Prostate gland (tissue), 2 donors: ENCODE measurements around the gene PITPNC1. TPM values are rescaled to one million over a fixed set of nuclear protein-coding genes. Genes with fewer than 3 reads are reported as not detected.
A peak's percentile ranks its signal among the peaks of the same experiment; 100 is the strongest.

Experiments used
- DNase-seq: peaks from one replicate; pipeline ENCODE4 v3.0.0-alpha.2; 2019; ENCODE audit warnings: low spot score
- H3K27ac ChIP-seq, 2 donors: fragments of 200-600 bp; sonication (generic); 2 replicates each; pipeline ENCODE4 v1.5.1; 2017 to 2019
- H3K27me3 ChIP-seq: fragments of 200-600 bp; sonication (generic); replicated peaks from 2 replicates; pipeline ENCODE4 v1.5.1; 2019; ENCODE audit not compliant: insufficient read depth
- H3K36me3 ChIP-seq, 2 donors: fragments of 200-600 bp; sonication (generic); 1 replicate in 1 of 2; 2 replicates in 1 of 2; pipeline versions ENCODE4 v1.5.1 to v1.8.1; 2017 to 2019
- H3K4me1 ChIP-seq: fragments of 200-600 bp; sonication (generic); replicated peaks from 2 replicates; pipeline ENCODE4 v1.5.1; 2019
- H3K4me3 ChIP-seq, 2 donors: fragments of 200-600 bp; sonication (generic); 2 replicates each; pipeline ENCODE4 v1.5.1; 2017 to 2019
- H3K9me3 ChIP-seq: fragments of 200-600 bp; sonication (generic); 2 replicates; pipeline ENCODE4 v1.5.1; 2017
- CTCF ChIP-seq, 4 experiments: fragments of 200-600 bp in 2 of 4; fragments of 450-650 bp in 2 of 4; sonication (generic) in 2 of 4; IDR thresholded peaks; 1 replicate in 3 of 4; 2 replicates in 1 of 4; pipeline ENCODE4 v1.5.1; 2016 to 2019; ENCODE audit warnings: antibody characterized with exemption in 4 of 4, mild to moderate bottlenecking in 2 of 4, moderate library complexity in 2 of 4
- POLR2A ChIP-seq: fragments of 450-650 bp; IDR thresholded peaks from one replicate; pipeline ENCODE4 v1.6.1; 2016; ENCODE audit warnings: antibody characterized with exemption, mild to moderate bottlenecking
- POLR2AphosphoS5 ChIP-seq: sonication (generic); formaldehyde crosslinking; IDR thresholded peaks from one replicate; pipeline ENCODE4 v1.6.1; 2017; ENCODE audit warnings: antibody characterized with exemption
- WGBS: methylation state at CpG from one replicate; pipeline ENCODE4 v1.1.5; 2018; 5-methylcytosine and 5-hydroxymethylcytosine counted together
- intact Hi-C: fragments of 100-400 bp; cut with DNase I; formaldehyde crosslinking; loops from one replicate; pipeline ENCODE4 v1.14.2; 2022
- total RNA-seq, 2 donors: library from RNA; depleted of rRNA; stranded (reverse); fragments of >200 nt; gene quantifications; one replicate each; pipeline ENCODE4 v1.1.0, GENCODE V29; 2016

PITPNC1 gene
- total RNA-seq, 2 donors from 2014 or later: 10.1 to 12.9 TPM

GRCh38 chr17:67488161-67488560 lies 111.1 kb downstream of the PITPNC1 start:
- Histone ChIP-seq H3K27me3 (no peaks in the 10 kb centered on the region), H3K9me3 (no peaks in the 10 kb centered on the region), H3K27ac (no peak overlapping the region), H3K36me3 (no peaks in the 10 kb centered on the region), H3K4me3 (no peak overlapping the region), H3K4me1 (no peaks in the 10 kb centered on the region)
- DNase-seq: no peak
- TF ChIP-seq POLR2A (no peak), POLR2AphosphoS5 (no peak), CTCF (IDR thresholded peaks at IDR 0.05) (no peak)
- WGBS: 39% methylated on average over 12 of the region's 12 CpGs
- intact Hi-C loops: no loop called here

GRCh38 chr17:67488768-67489167 lies 111.7 kb downstream of the PITPNC1 start:
- intact Hi-C loops: no loop called here
- H3K27me3 ChIP-seq: no peaks in the 10 kb centered on the region
- 97% methylated on average over 4 of the region's 4 CpGs for WGBS
- no peak overlapping the region for H3K27ac ChIP-seq
- no peaks in the 10 kb centered on the region for H3K4me1 ChIP-seq
- DNase-seq: no peak
- no peak overlapping the region for H3K4me3 ChIP-seq
- TF ChIP-seq CTCF (IDR thresholded peaks at IDR 0.05) (no peak), POLR2A (no peak), POLR2AphosphoS5 (no peak)
- no peaks in the 10 kb centered on the region for H3K9me3 ChIP-seq
- H3K36me3 ChIP-seq: no peaks in the 10 kb centered on the region

- 97% methylated on average over 4 of the region's 4 CpGs for WGBS
- Histone ChIP-seq H3K4me3 (no peak overlapping the region), H3K9me3 (no peaks in the 10 kb centered on the region), H3K27me3 (no peaks in the 10 kb centered on the region), H3K36me3 (no peaks in the 10 kb centered on the region), H3K27ac (no peak overlapping the region), H3K4me1 (no peaks in the 10 kb centered on the region)
- no peak for DNase-seq
- no peak for TF ChIP-seq POLR2A
- TF ChIP-seq CTCF (IDR thresholded peaks at IDR 0.05): no peak
- TF ChIP-seq POLR2AphosphoS5: no peak
- intact Hi-C loops: no loop called here
Observed at GRCh38 chr17:67489273-67489672, 112.2 kb downstream of the PITPNC1 start.

GRCh38 chr17:67490471-67490870 lies 113.4 kb downstream of the PITPNC1 start:
- intact Hi-C loops: loop anchor here (5.0 kb wide), 1 partner anchor 42 kb away; no protein-coding TSS in a partner anchor
- H3K27ac ChIP-seq: peak overlapping the region; percentile 26 to 34
- no peak overlapping the region for H3K4me3 ChIP-seq
- H3K9me3 ChIP-seq: no peaks in the 10 kb centered on the region
- no peaks in the 10 kb centered on the region for H3K36me3 ChIP-seq
- H3K27me3 ChIP-seq: no peaks in the 10 kb centered on the region
- H3K4me1 ChIP-seq: no peaks in the 10 kb centered on the region
- TF ChIP-seq POLR2AphosphoS5: no peak
- no peak for DNase-seq
- 57% methylated on average over 10 of the region's 10 CpGs for WGBS

- no peak overlapping the region for H3K4me3 ChIP-seq
- H3K27me3 ChIP-seq: no peaks in the 10 kb centered on the region
- peak; percentile 24 for DNase-seq
- no peaks in the 10 kb centered on the region for H3K4me1 ChIP-seq
- no peaks in the 10 kb centered on the region for H3K9me3 ChIP-seq
- TF ChIP-seq POLR2A (no peak), CTCF (IDR thresholded peaks at IDR 0.05) (no peak), POLR2AphosphoS5 (peak; percentile 53)
- 53% methylated on average over 18 of the region's 18 CpGs for WGBS
- no peaks in the 10 kb centered on the region for H3K36me3 ChIP-seq
- H3K27ac ChIP-seq: peak overlapping the region; percentile 26 to 34
- intact Hi-C loops: loop anchor here (5.0 kb wide), 1 partner anchor 41 kb away; no protein-coding TSS in a partner anchor
Observed at GRCh38 chr17:67491009-67491680, 114.1 kb downstream of the PITPNC1 start.
